Activated T-helper 1 cell treated with Interleukin-2 at 50 U/mL for 16 hours (primary cell): ENCODE measurements around the gene DCAF5.

Source experiments
- DNase-seq: peaks from one replicate; pipeline ENCODE4 v3.0.0-alpha.2; 2020; ENCODE audit warnings: low read depth

DCAF5 gene

DNA sequence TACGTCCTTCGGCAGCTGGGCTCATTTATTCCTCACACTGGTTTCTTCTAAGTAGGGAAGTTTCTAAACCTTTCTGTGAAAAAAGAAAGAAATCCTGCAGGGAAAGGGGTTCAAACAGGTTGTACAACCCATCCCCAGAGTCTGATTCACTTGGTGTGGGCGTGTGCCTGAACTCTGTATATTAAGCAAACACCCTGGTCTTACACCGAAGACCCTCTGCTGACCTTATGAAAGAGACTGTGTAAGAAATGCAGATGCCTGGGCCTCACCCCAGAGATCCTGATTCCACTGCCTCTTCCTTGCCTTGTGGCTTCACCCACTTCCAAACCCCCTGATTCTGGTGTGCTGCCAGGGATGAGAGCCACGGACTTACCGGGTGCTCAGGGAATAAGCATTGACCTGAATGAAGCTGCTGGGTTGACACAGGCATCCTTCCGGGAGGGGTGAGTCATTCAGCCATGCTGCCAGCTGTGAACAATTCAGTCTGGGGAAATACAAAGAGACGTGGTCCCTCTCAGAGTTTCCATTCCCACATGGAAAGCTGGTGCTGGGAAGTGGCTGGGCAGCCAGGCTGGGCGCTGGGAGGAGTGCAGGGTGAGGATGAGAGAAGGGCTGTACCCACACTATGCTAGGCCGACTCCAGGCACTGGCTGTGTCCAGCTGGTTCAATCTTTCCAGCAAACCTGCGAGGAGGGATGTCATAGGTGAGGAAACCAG lies 147.3 kb downstream of the DCAF5 start:
- DNase-seq: no peak

GRCh38 chr14:69004731-69005431 lies 148.0 kb downstream of the DCAF5 start:
- DNase-seq: no peak

GRCh38 chr14:69003626-69004025 lies 149.3 kb downstream of the DCAF5 start:
- DNase-seq: no peak

- no peak for DNase-seq
Observed at GRCh38 chr14:69002069-69002468, 150.8 kb downstream of the DCAF5 start.

GRCh38 chr14:69001375-69001774 lies 151.5 kb downstream of the DCAF5 start:
- no peak for DNase-seq
